ENCODE results near the gene ZNF280A.

ZNF280A gene

DNA sequence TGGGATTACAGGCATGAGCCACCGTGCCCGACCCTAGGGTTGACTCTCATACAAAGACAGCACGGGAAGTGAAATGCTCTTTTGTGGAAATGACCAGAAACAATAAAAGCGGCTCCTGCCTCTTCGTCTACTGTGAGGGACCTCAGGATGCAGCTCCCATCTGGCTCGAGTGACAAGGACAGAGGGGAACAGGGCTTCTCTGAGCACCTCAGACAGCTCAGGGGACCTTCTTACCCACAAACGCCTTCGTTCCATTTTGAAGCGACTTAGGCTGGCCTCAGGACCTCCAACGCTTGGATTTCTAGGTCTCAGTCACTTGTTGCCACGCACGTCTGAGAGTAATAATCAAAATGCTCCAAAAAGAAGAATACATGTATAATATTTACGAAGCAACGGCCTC lies 36.5 kb upstream of the ZNF280A start:
- TF ChIP-seq, protein P1, sequence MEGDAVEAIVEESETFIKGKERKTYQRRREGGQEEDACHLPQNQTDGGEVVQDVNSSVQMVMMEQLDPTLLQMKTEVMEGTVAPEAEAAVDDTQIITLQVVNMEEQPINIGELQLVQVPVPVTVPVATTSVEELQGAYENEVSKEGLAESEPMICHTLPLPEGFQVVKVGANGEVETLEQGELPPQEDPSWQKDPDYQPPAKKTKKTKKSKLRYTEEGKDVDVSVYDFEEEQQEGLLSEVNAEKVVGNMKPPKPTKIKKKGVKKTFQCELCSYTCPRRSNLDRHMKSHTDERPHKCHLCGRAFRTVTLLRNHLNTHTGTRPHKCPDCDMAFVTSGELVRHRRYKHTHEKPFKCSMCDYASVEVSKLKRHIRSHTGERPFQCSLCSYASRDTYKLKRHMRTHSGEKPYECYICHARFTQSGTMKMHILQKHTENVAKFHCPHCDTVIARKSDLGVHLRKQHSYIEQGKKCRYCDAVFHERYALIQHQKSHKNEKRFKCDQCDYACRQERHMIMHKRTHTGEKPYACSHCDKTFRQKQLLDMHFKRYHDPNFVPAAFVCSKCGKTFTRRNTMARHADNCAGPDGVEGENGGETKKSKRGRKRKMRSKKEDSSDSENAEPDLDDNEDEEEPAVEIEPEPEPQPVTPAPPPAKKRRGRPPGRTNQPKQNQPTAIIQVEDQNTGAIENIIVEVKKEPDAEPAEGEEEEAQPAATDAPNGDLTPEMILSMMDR (IDR thresholded peaks at IDR 0.05; ENCODE audit: extremely low read depth, missing control alignments): no peak
- DNase-seq (ENCODE audit: low spot score): no peak

DNA sequence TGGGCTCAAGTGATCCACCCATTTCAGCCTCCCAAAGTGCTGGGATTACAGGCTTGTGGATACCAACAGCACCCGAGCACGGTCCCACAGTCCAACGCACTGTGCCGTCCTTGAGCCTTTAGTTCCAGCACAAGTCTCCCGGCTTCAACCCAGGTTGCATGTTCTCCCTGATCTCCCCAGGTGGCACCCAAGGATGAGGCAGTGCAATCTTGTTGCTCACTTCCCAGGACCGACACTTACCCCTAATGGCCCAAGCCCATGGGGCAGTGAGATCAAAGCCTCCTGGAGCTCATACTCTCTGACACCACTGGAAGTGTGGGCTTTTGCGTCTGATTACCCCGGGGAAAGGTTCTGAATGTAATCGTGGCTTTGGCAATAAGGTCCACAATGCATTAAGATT lies 35.5 kb upstream of the ZNF280A start:
- no peak for DNase-seq (ENCODE audit: low spot score)
- TF ChIP-seq, protein P1 (IDR thresholded peaks at IDR 0.05; ENCODE audit: extremely low read depth, missing control alignments): no peak

DNA sequence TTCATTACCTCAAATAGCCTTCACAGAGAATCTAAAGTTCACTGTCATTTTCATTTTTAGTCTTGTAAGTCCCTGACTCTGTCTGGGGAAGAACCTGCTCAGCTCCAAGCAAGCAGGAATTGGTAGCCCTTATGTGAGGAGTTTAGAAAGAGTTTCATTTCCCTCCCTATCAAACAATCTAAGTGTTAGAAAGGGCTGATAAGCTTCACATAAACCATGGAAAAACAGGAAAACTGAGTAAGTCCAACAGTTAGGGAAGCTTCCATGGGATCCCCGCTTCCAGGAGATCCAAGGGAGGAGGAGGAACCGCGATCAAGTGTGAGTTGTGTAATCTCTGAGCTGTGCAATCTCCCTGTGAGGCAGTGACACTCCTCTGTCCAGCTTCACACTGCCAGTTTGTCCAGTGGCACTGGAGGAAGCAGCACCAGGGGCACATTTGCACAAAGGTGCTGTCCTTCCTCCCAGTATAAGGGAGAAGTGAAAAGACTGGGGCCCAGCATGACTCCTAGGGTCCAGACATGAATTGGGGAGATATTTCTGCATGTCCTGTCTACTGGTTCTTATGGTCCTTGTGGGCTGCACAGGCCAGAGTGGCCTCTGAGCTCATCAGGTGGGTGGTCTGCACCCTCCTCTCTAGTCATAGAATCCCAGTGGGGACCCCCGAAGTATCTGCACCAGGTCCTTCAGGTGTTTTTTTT lies 34.7 kb upstream of the ZNF280A start:
- peak; percentile 60 for DNase-seq (ENCODE audit: low spot score)
- TF ChIP-seq, protein P1 (IDR thresholded peaks at IDR 0.05; ENCODE audit: extremely low read depth, missing control alignments): no peak

DNA sequence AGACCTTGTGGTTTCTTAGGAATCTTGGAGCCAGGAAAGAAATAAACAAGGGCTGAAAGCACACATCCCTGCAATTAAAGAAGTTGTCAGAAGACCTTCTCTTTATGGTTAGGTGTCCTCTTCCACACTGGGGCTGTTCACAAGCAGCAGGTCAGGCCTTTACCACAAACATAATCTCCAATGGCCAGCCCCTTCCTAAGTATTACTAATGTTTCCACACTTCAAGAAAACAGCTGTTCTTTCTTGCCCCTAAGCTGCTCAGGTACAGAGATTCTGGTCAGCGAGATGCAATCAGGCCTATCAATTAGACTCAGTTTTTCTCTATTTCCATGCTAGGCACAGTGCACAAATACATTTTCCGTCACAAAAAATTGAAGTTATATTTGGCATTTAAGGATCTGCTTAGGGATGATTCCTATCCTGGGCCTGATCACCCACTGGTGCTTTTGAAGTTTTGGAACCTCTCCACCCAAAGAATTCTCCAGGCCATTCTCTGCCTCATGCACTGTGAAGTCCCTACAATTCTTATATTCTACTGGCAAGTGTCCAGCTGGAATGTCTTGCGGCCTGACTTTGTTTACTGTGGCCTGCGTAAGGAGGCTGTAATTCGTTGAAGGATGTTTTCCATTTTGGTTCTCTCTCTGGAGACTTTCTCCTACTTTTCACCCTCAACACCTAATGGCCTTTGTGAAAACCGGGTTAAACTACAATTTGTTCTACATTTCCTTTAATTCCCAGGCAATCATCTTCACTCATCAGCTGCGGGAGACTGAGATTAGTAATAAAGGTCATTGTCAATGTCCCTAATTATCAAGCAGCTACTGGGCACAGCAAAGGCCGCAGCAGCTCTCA lies 33.9 kb upstream of the ZNF280A start:
- TF ChIP-seq, protein P1 (IDR thresholded peaks at IDR 0.05; ENCODE audit: extremely low read depth, missing control alignments): no peak
- DNase-seq (ENCODE audit: low spot score): no peak

DNA sequence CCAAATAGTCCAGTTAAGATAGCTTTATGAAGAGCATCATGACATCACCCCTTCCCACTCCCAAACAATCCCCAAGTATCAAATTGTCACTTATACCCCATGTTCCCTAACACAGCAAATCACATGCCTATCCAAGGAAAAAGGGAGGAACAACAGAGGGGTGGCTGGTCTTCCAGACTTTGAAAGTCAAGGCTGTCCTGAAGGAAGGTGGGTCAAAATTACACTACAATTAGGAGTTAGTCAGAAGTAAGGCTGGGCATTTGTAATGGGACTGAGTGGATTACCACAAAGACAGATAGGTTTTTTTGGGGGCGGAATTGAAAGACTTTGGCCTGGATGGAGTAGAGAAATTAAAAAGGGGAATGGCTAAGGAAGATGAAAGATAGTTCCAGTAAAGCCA lies 33.1 kb upstream of the ZNF280A start:
- TF ChIP-seq, protein P1 (IDR thresholded peaks at IDR 0.05; ENCODE audit: extremely low read depth, missing control alignments): no peak
- no peak for DNase-seq (ENCODE audit: low spot score)

DNA sequence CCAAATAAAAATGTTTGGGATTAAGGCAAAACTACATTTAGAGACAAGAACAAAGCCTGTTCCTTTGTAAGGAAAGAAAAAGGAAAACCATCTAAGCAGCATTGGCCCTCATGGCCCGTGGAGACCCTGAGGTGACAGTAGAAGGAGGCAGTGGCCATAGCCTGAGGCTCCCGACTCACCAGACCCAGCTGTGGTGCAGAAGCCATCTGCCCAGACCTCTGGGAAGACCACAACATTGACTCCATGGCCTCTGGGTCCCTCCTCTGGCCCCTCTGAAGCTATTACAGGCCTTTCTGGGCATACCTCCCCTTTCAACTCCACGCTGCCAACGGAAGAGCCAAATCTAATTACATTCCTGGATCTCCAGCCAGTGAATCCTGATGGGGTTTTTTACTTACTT lies 32.6 kb upstream of the ZNF280A start:
- DNase-seq (ENCODE audit: low spot score): peak; percentile 56
- TF ChIP-seq, protein P1 (IDR thresholded peaks at IDR 0.05; ENCODE audit: extremely low read depth, missing control alignments): peak; percentile 8

DNA sequence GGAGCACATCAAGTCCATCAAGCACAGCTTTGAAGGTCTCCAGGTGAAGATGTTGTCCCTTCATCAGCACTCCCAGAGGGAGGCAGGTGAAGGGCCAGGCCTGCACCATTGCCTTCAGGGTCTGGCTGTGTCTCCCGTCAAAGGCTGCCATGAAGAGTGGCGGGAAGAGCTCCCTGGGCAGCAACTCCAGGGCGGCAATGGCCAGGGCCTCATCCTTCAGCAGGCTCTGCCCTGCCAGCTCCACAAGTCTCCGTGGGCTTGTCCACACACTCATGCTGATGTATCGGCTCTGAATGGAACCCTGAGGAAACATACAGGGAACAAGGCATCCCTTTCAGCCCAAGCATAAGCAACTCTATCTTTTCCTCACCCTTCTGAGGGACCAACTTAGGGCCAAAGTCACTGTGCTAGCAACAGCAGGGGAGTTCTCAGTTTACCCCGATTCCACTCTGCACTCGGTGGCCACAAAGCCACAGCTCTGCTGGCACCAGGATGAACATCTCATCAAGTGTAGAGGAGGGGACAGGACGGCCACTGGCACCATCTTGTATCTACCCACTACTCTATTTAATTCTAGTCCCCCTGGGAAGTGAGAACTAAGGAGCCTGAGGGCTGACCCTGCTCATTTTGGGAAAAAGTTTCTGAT lies 30.8 kb upstream of the ZNF280A start:
- TF ChIP-seq, protein P1 (IDR thresholded peaks at IDR 0.05; ENCODE audit: extremely low read depth, missing control alignments): no peak
- DNase-seq (ENCODE audit: low spot score): no peak
